HFFc6 (cell line): ENCODE data around the gene PAK3. TPM values are rescaled to one million over a fixed set of nuclear protein-coding genes. Genes with fewer than 3 reads are reported as not detected.

ENCODE experiments used
- DNase-seq: peaks from one replicate; pipeline ENCODE4 v3.0.0-alpha.2; 2018
- H3K27ac Mint-ChIP-seq: 2 replicates; pipeline ENCODE4 v1.8.0; 2020; ENCODE audit warnings: mild to moderate bottlenecking, mixed read lengths
- H3K27me3 Mint-ChIP-seq: 2 replicates; pipeline ENCODE4 v1.8.0; 2021; ENCODE audit warnings: mild to moderate bottlenecking, moderate library complexity, mixed read lengths; ENCODE audit not compliant: insufficient read depth
- H3K36me3 Mint-ChIP-seq: 2 replicates; pipeline ENCODE4 v1.8.0; 2021; ENCODE audit warnings: low read depth, mixed read lengths
- H3K4me1 Mint-ChIP-seq: 2 replicates; pipeline ENCODE4 v1.8.0; 2020; ENCODE audit warnings: low read depth, mixed read lengths
- H3K4me3 Mint-ChIP-seq: 2 replicates; pipeline ENCODE4 v1.8.0; 2020; ENCODE audit warnings: mild to moderate bottlenecking, moderate library complexity, mixed read lengths
- H3K9me3 Mint-ChIP-seq: 2 replicates; pipeline ENCODE4 v1.8.0; 2020; ENCODE audit warnings: mild to moderate bottlenecking, mixed read lengths
- CTCF ChIP-seq: fragments of 200-600 bp; sonication (generic); IDR thresholded peaks from 2 replicates; pipeline ENCODE4 v1.5.0; 2021; ENCODE audit warnings: antibody characterized with exemption, mild to moderate bottlenecking
- total RNA-seq, 6 experiments: library from RNA; stranded (reverse); fragmentation: NEBNext Ultra II Directional; extraction: Animal tissue kit (Norgen Biotek cat#: 25700); gene quantifications; 2 replicates in 1 of 6; 3 replicates in 5 of 6; pipeline ENCODE4 v1.2.3, GENCODE V29; 2021

PAK3 gene
- total RNA-seq, 6 experiments from 2014 or later, result not detected

GRCh38 chrX:111102636-111103035 is 6.6 kb downstream of the PAK3 start:
- Mint-ChIP-seq H3K36me3 (no peaks in the 10 kb centered on the region), H3K9me3 (no peaks in the 10 kb centered on the region), H3K27me3 (no peaks in the 10 kb centered on the region), H3K27ac (no peak overlapping the region), H3K4me1 (no peaks in the 10 kb centered on the region), H3K4me3 (no peak overlapping the region)
- DNase-seq, result no peak
- TF ChIP-seq CTCF, result no peak

GRCh38 chrX:111103246-111103645 is 7.3 kb downstream of the PAK3 start:
- no peak for TF ChIP-seq CTCF
- Mint-ChIP-seq H3K4me1 (no peaks in the 10 kb centered on the region), H3K4me3 (no peak overlapping the region), H3K36me3 (no peaks in the 10 kb centered on the region), H3K27ac (no peak overlapping the region), H3K9me3 (no peaks in the 10 kb centered on the region), H3K27me3 (no peaks in the 10 kb centered on the region)
- no peak for DNase-seq

- no peaks in the 10 kb centered on the region for H3K27me3 Mint-ChIP-seq
- no peaks in the 10 kb centered on the region for H3K4me1 Mint-ChIP-seq
- no peak overlapping the region for H3K27ac Mint-ChIP-seq
- H3K9me3 Mint-ChIP-seq, result no peaks in the 10 kb centered on the region; the same call in 1 of the 2 replicates
- no peak for TF ChIP-seq CTCF
- no peaks in the 10 kb centered on the region for H3K36me3 Mint-ChIP-seq
- no peak for DNase-seq
- no peak overlapping the region for H3K4me3 Mint-ChIP-seq
Observed at GRCh38 chrX:111110098-111110775, 14.2 kb downstream of the PAK3 start.

- Mint-ChIP-seq H3K4me1 (no peaks in the 10 kb centered on the region), H3K4me3 (no peak overlapping the region), H3K36me3 (no peaks in the 10 kb centered on the region), H3K9me3 (no peaks in the 10 kb centered on the region; the same call in 1 of the 2 replicates), H3K27me3 (no peaks in the 10 kb centered on the region), H3K27ac (no peak overlapping the region)
- DNase-seq, result no peak
- no peak for TF ChIP-seq CTCF
Observed at GRCh38 chrX:111114806-111115205, 18.8 kb downstream of the PAK3 start.

- no peaks in the 10 kb centered on the region for H3K27me3 Mint-ChIP-seq
Observed at GRCh38 chrX:111116666-111117065, 20.7 kb downstream of the PAK3 start.

More at GRCh38 chrX:111116666-111117065, 20.7 kb downstream of the PAK3 start:
- H3K27ac Mint-ChIP-seq, result no peak overlapping the region
- no peaks in the 10 kb centered on the region for H3K4me1 Mint-ChIP-seq
- H3K9me3 Mint-ChIP-seq, result no peaks in the 10 kb centered on the region
- no peak for DNase-seq
- no peak for TF ChIP-seq CTCF
- H3K36me3 Mint-ChIP-seq, result no peaks in the 10 kb centered on the region
- no peak overlapping the region for H3K4me3 Mint-ChIP-seq
